ENCODE measurements around the gene DGKG. TPM values are rescaled to one million over a fixed set of nuclear protein-coding genes. Genes with fewer than 3 reads are reported as not detected.

DGKG gene
- total and polyA plus RNA-seq, 2 of the 8 experiments (the other 6 are each of a cell fraction or from before 2014, with no cell fraction given): 0.30 to 0.48 TPM

DNA sequence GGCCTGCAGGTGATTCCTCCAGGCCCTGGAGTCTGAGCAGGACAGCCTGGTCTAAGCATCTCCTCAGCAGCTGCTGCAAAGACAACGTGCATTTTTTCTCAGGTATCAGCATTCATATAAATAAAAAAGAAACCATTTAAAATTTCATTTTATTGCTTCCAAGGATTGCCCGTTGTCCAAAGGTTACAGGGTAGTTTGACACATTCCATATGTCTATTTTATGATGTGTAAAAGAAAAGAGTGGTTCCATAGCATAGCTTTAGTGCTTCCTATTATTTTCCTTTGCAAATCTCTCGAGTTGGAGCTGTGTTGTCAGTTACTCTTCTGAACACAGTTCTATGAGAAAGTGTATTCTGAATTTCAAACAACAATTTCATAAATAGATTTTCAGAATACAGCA, 7.2 kb upstream of the DGKG start:
- Histone ChIP-seq H4K5ac (ENCODE audit: insufficient read length, low read depth, low read length) (no peak overlapping the region), H3K9ac (replicated peaks in 1 of 4; ENCODE audit: extremely low read depth in 1 of 4, low read depth in 3 of 4, low read length in 3 of 4) (no peak overlapping the region), H3K4me3 (ENCODE audit: extremely low read depth in 1 of 4, insufficient read depth in 2 of 4, low read depth in 3 of 4, low read length in 4 of 4) (no peak overlapping the region), H3K27me3 (replicated peaks in 1 of 4; ENCODE audit: control insufficient read depth in 3 of 4, extremely low read depth in 1 of 4, insufficient read depth in 3 of 4, low read length in 3 of 4) (peaks cover 0 to 7% (median 2%) of the 10 kb centered on the region in 4 experiments; a peak in 4 of 7 replicates), H3K4me1 (replicated peaks in 1 of 4; ENCODE audit: control insufficient read depth in 3 of 4, insufficient read depth in 4 of 4, low read length in 3 of 4) (no peaks in the 10 kb centered on the region), H3K18ac (ENCODE audit: extremely low read depth, low read length) (no peak overlapping the region), H3K23me2 (ENCODE audit: low read depth, low read length) (no peaks in the 10 kb centered on the region), H3K9me3 (ENCODE audit: insufficient read depth in 2 of 2, low read depth in 1 of 2, low read length in 1 of 2) (no peaks in the 10 kb centered on the region), H2BK12ac (ENCODE audit: low read depth, low read length) (no peak overlapping the region), H3K36me3 (ENCODE audit: control insufficient read depth in 2 of 4, insufficient read depth in 4 of 4, low read length in 3 of 4) (no peaks in the 10 kb centered on the region), H2AFZ (ENCODE audit: low read length) (no peak overlapping the region), H3K56ac (replicated peaks; ENCODE audit: insufficient read length, low read depth, low read length) (no peak overlapping the region), H3K4ac (replicated peaks; ENCODE audit: insufficient read length, low read depth, low read length) (no peak overlapping the region), H2BK5ac (ENCODE audit: low read depth, low read length) (no peak overlapping the region), H4K91ac (replicated peaks; ENCODE audit: insufficient read length, low read length) (no peak overlapping the region), H2BK120ac (replicated peaks; ENCODE audit: low read depth, low read length) (no peak overlapping the region), H3K14ac (ENCODE audit: insufficient read length) (no peak overlapping the region), H4K20me1 (replicated peaks in 1 of 2; ENCODE audit: control insufficient read depth in 1 of 2, insufficient read depth in 2 of 2, low read length in 2 of 2) (no peaks in the 10 kb centered on the region), H2BK15ac (ENCODE audit: low read length) (no peak overlapping the region), H2BK20ac (ENCODE audit: low read length) (no peak overlapping the region), H2AK5ac (ENCODE audit: low read depth, low read length) (no peak overlapping the region), H3K79me2 (ENCODE audit: control insufficient read depth in 1 of 2, insufficient read depth in 2 of 2, low read length in 2 of 2) (no peaks in the 10 kb centered on the region), H4K8ac (ENCODE audit: extremely low read depth, insufficient read depth, low read length) (no peak overlapping the region), H3K27ac (ENCODE audit: low read depth, low read length) (no peak overlapping the region), H3K79me1 (ENCODE audit: low read depth, low read length) (no peaks in the 10 kb centered on the region), H3K4me2 (ENCODE audit: insufficient read depth in 1 of 2, low read depth in 2 of 2, low read length in 2 of 2) (no peak overlapping the region), H3K23ac (ENCODE audit: insufficient read length) (no peak overlapping the region)
- DNase-seq (ENCODE audit: low read depth in 1 of 2, low spot score in 2 of 2) (no peak), FAIRE-seq (no peak)
- 87% methylated on average over 3 of the region's 3 CpGs; no CpG with 5 or more reads in 1 of the 2 experiments for WGBS, 2 experiments (ENCODE audit: extremely low coverage in 1 of 2, insufficient coverage in 1 of 2, insufficient read length in 1 of 2, insufficient replicate concordance in 2 of 2, low coverage in 1 of 2, low lambda C conversion rate in 2 of 2, missing lambda C conversion rate in 1 of 2)
- CTCF ChIA-PET (ENCODE audit: partially characterized antibody): interaction anchor here (0.9 kb wide), 1 partner anchor 53 kb away, joined by 3 read pairs; no protein-coding TSS in a partner anchor
- POLR2A ChIA-PET (ENCODE audit: partially characterized antibody): no interaction called here
- TF ChIP-seq TEAD4 (IDR thresholded peaks at IDR 0.05; ENCODE audit: low read depth, low read length) (no peak), SIX5 (IDR thresholded peaks at IDR 0.05; ENCODE audit: low read depth, low read length) (no peak), KDM5A (IDR thresholded peaks at IDR 0.05; ENCODE audit: low read length) (no peak), NRF1 (IDR thresholded peaks at IDR 0.05; ENCODE audit: low read depth, low read length) (no peak), POLR2AphosphoS5 (IDR thresholded peaks at IDR 0.05; ENCODE audit: low read depth, low read length) (no peak), RXRA (IDR thresholded peaks at IDR 0.05; ENCODE audit: insufficient read depth, low read depth, low read length) (no peak), EGR1 (IDR thresholded peaks at IDR 0.05; ENCODE audit: borderline replicate concordance, low read depth, low read length) (no peak), USF2 (IDR thresholded peaks at IDR 0.05; ENCODE audit: low read length) (no peak), CBX5 (IDR thresholded peaks at IDR 0.05; ENCODE audit: low read depth, low read length) (no peak), KDM1A (IDR thresholded peaks at IDR 0.05; ENCODE audit: borderline replicate concordance, low read length) (no peak)
- TF ChIP-seq, protein P1, sequence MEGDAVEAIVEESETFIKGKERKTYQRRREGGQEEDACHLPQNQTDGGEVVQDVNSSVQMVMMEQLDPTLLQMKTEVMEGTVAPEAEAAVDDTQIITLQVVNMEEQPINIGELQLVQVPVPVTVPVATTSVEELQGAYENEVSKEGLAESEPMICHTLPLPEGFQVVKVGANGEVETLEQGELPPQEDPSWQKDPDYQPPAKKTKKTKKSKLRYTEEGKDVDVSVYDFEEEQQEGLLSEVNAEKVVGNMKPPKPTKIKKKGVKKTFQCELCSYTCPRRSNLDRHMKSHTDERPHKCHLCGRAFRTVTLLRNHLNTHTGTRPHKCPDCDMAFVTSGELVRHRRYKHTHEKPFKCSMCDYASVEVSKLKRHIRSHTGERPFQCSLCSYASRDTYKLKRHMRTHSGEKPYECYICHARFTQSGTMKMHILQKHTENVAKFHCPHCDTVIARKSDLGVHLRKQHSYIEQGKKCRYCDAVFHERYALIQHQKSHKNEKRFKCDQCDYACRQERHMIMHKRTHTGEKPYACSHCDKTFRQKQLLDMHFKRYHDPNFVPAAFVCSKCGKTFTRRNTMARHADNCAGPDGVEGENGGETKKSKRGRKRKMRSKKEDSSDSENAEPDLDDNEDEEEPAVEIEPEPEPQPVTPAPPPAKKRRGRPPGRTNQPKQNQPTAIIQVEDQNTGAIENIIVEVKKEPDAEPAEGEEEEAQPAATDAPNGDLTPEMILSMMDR (IDR thresholded peaks at IDR 0.05; ENCODE audit: control extremely low read depth in 1 of 3, insufficient read depth in 1 of 3, low read depth in 1 of 3, low read length in 3 of 3): no peak
